K562 (cell line): ENCODE measurements around the gene PLCL2. TPM values are rescaled to one million over a fixed set of nuclear protein-coding genes. Genes with fewer than 3 reads are reported as not detected.

Experiments used
- ATAC-seq: fragments of 200-7000 bp; cut with Tn5 transposase; 3 replicates; pipeline ENCODE4 v1.9.1; 2020; ENCODE audit warnings: moderate library complexity
- BruUV-seq: library from RNA; stranded (reverse); fragments of 400-500 nt; replicated peaks from 2 replicates; lab custom pipeline; 2021; lab: Mats Ljungman, UMichigan
- CTCF ChIA-PET: fragments of 300-600 bp; formaldehyde crosslinking; extraction: SDS; loops from one replicate; lab custom pipeline; 2021; ENCODE audit warnings: low intra/inter-chr PET ratio; lab: Yijun Ruan, JAX
- POLR2A ChIA-PET: fragments of 300-600, 350-650 bp; sonication (Branson Sonifier 250); formaldehyde crosslinking; extraction: SDS; loops from one replicate; lab custom pipeline; 2021; ENCODE audit warnings: antibody characterized with exemption, inconsistent platforms; lab: Yijun Ruan, JAX
- DNase-seq, 4 experiments: peaks; one replicate each; pipeline versions ENCODE4 v3.0.0 to v3.0.0-alpha.2; 2011 to 2018; ENCODE audit warnings: low spot score in 3 of 4, mixed read lengths in 3 of 4; ENCODE audit errors: extremely low read depth in 1 of 4
- FAIRE-seq: peaks from 2 replicates; lab custom pipeline; 2011; peaks lifted over from hg19 to GRCh38; lab: Jason Lieb, UNC
- H2AFZ ChIP-seq: 2 replicates; pipeline ENCODE4 v1.6.0; 2011; ENCODE audit warnings: low read depth, low read length, control low read depth, inconsistent platforms
- H3K27ac ChIP-seq: fragments of 200-600 bp; 3 replicates; pipeline ENCODE4 v1.8.0; 2011; ENCODE audit warnings: low read depth, mild to moderate bottlenecking, control low read depth, inconsistent platforms, low read length, moderate library complexity, mixed read lengths; ENCODE audit errors: extremely low read depth
- H3K27me3 ChIP-seq, 2 experiments: fragments of 300-600 bp in 1 of 2; 2 replicates in 1 of 2; 3 replicates in 1 of 2; pipeline versions ENCODE4 v1.6.0 to v1.8.0; 2011; ENCODE audit warnings: inconsistent platforms in 2 of 2, low read length in 2 of 2, mild to moderate bottlenecking in 1 of 2, mixed read lengths in 1 of 2, moderate library complexity in 1 of 2; ENCODE audit not compliant: control insufficient read depth in 2 of 2, insufficient read depth in 2 of 2
- H3K36me3 ChIP-seq: fragments of 300-600 bp; 3 replicates; pipeline ENCODE4 v1.8.0; 2011; ENCODE audit warnings: mild to moderate bottlenecking, low read length, inconsistent platforms; ENCODE audit not compliant: control insufficient read depth, insufficient read depth
- H3K4me1 ChIP-seq, 2 experiments: fragments of 200-600 bp in 1 of 2; replicated peaks in 1 of 2; 2 replicates in 1 of 2; 3 replicates in 1 of 2; pipeline versions ENCODE4 v1.5.1 to v1.8.0; 2011; ENCODE audit warnings: inconsistent platforms in 2 of 2, low read length in 2 of 2, mild to moderate bottlenecking in 1 of 2, mixed read lengths in 1 of 2, moderate library complexity in 1 of 2; ENCODE audit not compliant: control insufficient read depth in 2 of 2, insufficient read depth in 2 of 2
- H3K4me2 ChIP-seq: 2 replicates; pipeline ENCODE4 v1.6.1; 2011; ENCODE audit warnings: low read length, control low read depth, inconsistent platforms, mixed read lengths; ENCODE audit not compliant: insufficient read depth
- H3K4me3 ChIP-seq: fragments of 200-600 bp; sonication (generic), shearing (Covaris generic); 2 replicates; pipeline ENCODE4 v1.5.1; 2016; ENCODE audit warnings: control low read depth, inconsistent platforms
- H3K79me2 ChIP-seq: fragments of 200-600 bp; 3 replicates; pipeline ENCODE4 v1.8.0; 2011; ENCODE audit warnings: low read length, inconsistent platforms; ENCODE audit not compliant: control insufficient read depth, insufficient read depth
- H3K9ac ChIP-seq, 2 experiments: 2 replicates each; pipeline versions ENCODE4 v1.6.0 to v1.6.1; 2011; ENCODE audit warnings: low read depth in 2 of 2, low read length in 2 of 2, control low read depth in 1 of 2, inconsistent platforms in 1 of 2, mild to moderate bottlenecking in 1 of 2, mixed read lengths in 1 of 2; ENCODE audit not compliant: insufficient read depth in 1 of 2
- H3K9me1 ChIP-seq: one replicate; pipeline ENCODE4 v1.6.0; 2011; ENCODE audit warnings: inconsistent platforms, mild to moderate bottlenecking, low read length, moderate library complexity; ENCODE audit not compliant: control insufficient read depth, insufficient read depth
- H3K9me3 ChIP-seq: replicated peaks from 2 replicates; pipeline ENCODE4 v1.5.1; 2011; ENCODE audit warnings: low read depth, low read length, inconsistent platforms; ENCODE audit not compliant: control insufficient read depth, insufficient read depth
- H4K20me1 ChIP-seq: replicated peaks from 2 replicates; pipeline ENCODE4 v1.6.1; 2011; ENCODE audit warnings: low read length, inconsistent platforms, mixed read lengths; ENCODE audit not compliant: control insufficient read depth, insufficient read depth
- EHMT2 ChIP-seq: fragments of 450-650 bp; IDR thresholded peaks from 2 replicates; pipeline ENCODE4 v1.6.1; 2018; ENCODE audit warnings: antibody characterized with exemption
- NFATC3 ChIP-seq: fragments of 450-650 bp; IDR thresholded peaks from 2 replicates; pipeline ENCODE4 v1.6.1; 2017; ENCODE audit warnings: mild to moderate bottlenecking
- NR4A1 ChIP-seq, 2 experiments: fragments of 250-450 bp in 1 of 2; fragments of 450-650 bp in 1 of 2; sonication (Bioruptor Pico) in 1 of 2; IDR thresholded peaks; 2 replicates each; pipeline versions ENCODE4 v1.4.0 to v1.6.1; 2016 to 2020; ENCODE audit warnings: mild to moderate bottlenecking in 2 of 2, missing compliant biosample characterization in 1 of 2, missing genetic modification characterization in 1 of 2, moderate library complexity in 1 of 2
- TRIM24 ChIP-seq, 2 experiments: fragments of 450-650 bp; IDR thresholded peaks; 2 replicates each; pipeline ENCODE4 v1.6.1; 2016
- ZNF77 ChIP-seq: fragments of 250-450 bp; sonication (Bioruptor Pico); IDR thresholded peaks from 2 replicates; pipeline ENCODE4 v1.5.0; 2020
- WGBS: fragments of 100-300 bp; shearing (Covaris generic); methylation state at CpG from one replicate; pipeline ENCODE4 v1.1.6; 2016; ENCODE audit warnings: low coverage, mixed read lengths; ENCODE audit not compliant: insufficient coverage; ENCODE audit errors: missing lambda C conversion rate; 5-methylcytosine and 5-hydroxymethylcytosine counted together
- in situ Hi-C: fragments of 300-500 bp; cut with MboI; formaldehyde crosslinking; loops from 4 replicates; pipeline ENCODE4 v1.15.0; 2018; ENCODE audit warnings: inconsistent platforms, mixed read lengths
- intact Hi-C: fragments of 100-400 bp; cut with micrococcal nuclease; formaldehyde crosslinking; loops from 2 replicates; pipeline ENCODE4 v1.14.2; 2022
- polyA plus RNA-seq, 8 experiments: library from polyadenylated mRNA; depleted of rRNA in 4 of 8; stranded (reverse) in 5 of 8; unstranded in 3 of 8; fragments of >200 nt; fragmentation: Nextera tagmentation in 2 of 8; fragmentation: Illumina TruSeq in 1 of 8; extraction: Ambion mirVana in 2 of 8; extraction: Trizol in 1 of 8; gene quantifications; 2 replicates each; pipeline versions ENCODE4 v1.2.1 to v1.2.3, GENCODE V29; 2011 to 2014; ENCODE audit warnings: inconsistent platforms in 1 of 8, missing spikeins in 1 of 8
- total RNA-seq, 7 experiments: library from RNA; depleted of rRNA in 6 of 7; stranded (reverse); fragments of >200 nt in 6 of 7; fragmentation: Illumina TruSeq in 2 of 7; extraction: Trizol in 2 of 7; gene quantifications; 2 replicates each; pipeline versions ENCODE4 v1.2.1 to v1.2.3, GENCODE V29; 2011 to 2021; ENCODE audit warnings: low replicate concordance in 1 of 7
- TF ChIP-seq, protein P1 (sequence below), 3 experiments: fragments of 200-800 bp in 1 of 3; sonication (Bioruptor generic) in 1 of 3; sonication (generic) in 1 of 3; formaldehyde crosslinking in 1 of 3; IDR thresholded peaks; 2 replicates each; pipeline versions ENCODE4 v1.6.1 to v1.8.0; 2016 to 2022; ENCODE audit warnings: mild to moderate bottlenecking in 2 of 3, missing compliant biosample characterization in 2 of 3, missing genetic modification characterization in 2 of 3, missing genetic modification reagents in 1 of 3
- TF ChIP-seq, protein P2 (sequence below): fragments of 250-450 bp; sonication (Bioruptor Pico); IDR thresholded peaks from 2 replicates; pipeline ENCODE4 v1.8.0; 2022; ENCODE audit warnings: inconsistent platforms, mild to moderate bottlenecking, moderate library complexity, borderline replicate concordance
- TF ChIP-seq, protein P3 (sequence below): fragments of 450-650 bp; IDR thresholded peaks from 2 replicates; pipeline ENCODE4 v1.6.1; 2016; ENCODE audit warnings: low read depth, mild to moderate bottlenecking, moderate library complexity
- TF ChIP-seq, protein P4 (sequence below): sonication (generic); formaldehyde crosslinking; IDR thresholded peaks from 2 replicates; pipeline ENCODE4 v1.8.1; 2023; ENCODE audit warnings: mild to moderate bottlenecking, missing genetic modification reagents, moderate library complexity

The PLCL2 gene
- total and polyA plus RNA-seq, 9 of the 15 experiments (the other 6 are each of a cell fraction or from before 2014, with no cell fraction given): 0.03 to 0.18 (median 0.11) TPM; not detected in 2

- H3K4me3 ChIP-seq: no peak overlapping the region
- no peaks in the 10 kb centered on the region for H3K27me3 ChIP-seq
- H3K36me3 ChIP-seq: no peaks in the 10 kb centered on the region
- 0 out of 2 replicates have a peak, but pooled peaks have one; percentile 25 for TF ChIP-seq EHMT2
- no peak for TF ChIP-seq ZNF77 (CRISPR knock-in tag)
- peak overlapping the region; percentile 79 for H2AFZ ChIP-seq
- H4K20me1 ChIP-seq: no peaks in the 10 kb centered on the region
- BruUV-seq: no TSS peak
- FAIRE-seq (no peak), DNase-seq (peak in 2 of 4 experiments; percentile 20 to 24), ATAC-seq (peak; percentile 68)
- POLR2A ChIA-PET: no interaction called here
- no peaks in the 10 kb centered on the region for H3K79me2 ChIP-seq
- 6% methylated on average over 5 of the region's 5 CpGs for WGBS
- 0 out of 2 replicates have a peak overlapping the region, but pooled peaks have one; percentile 28 for H3K4me2 ChIP-seq
- peak overlapping the region; percentile 23; the same call in 1 of the 3 replicates for H3K27ac ChIP-seq
- no peaks in the 10 kb centered on the region for H3K9me3 ChIP-seq
- H3K4me1 ChIP-seq: no peaks in the 10 kb centered on the region; a peak in 2 of 5 replicates
- in situ Hi-C loops: no loop called here
- intact Hi-C loops: no loop called here
- CTCF ChIA-PET: no interaction called here
- H3K9ac ChIP-seq: no peak overlapping the region; a peak in 1 of 4 replicates
- H3K9me1 ChIP-seq: no peaks in the 10 kb centered on the region
These were observed 185.6 kb downstream of the PLCL2 start for GRCh38 chr3:17070161-17070959.

DNA sequence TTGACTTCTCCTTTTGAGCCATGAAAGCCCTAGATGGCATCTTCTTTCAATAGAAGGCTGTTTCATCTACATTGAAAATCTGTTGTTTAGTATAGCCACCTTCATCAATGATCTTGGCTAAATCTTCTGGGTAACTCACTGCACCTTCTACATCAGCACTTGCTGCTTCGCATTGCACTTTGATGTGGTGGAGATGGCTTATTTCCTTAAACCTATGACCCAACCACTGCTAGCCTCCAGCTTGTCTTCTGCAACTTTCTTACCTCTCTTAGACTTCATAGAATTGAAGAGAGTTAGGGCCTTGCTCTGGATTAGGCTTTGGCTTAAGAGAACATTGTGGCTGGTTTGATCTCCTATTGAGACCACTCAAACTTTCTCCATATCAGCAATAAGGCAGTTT, 189.8 kb downstream of the PLCL2 start:
- CTCF ChIA-PET: no interaction called here
- BruUV-seq: no TSS peak
- WGBS: 4% methylated on average over 1 of the region's 1 CpG
- no peak overlapping the region for H3K27ac ChIP-seq
- no peaks in the 10 kb centered on the region for H3K9me1 ChIP-seq
- no peaks in the 10 kb centered on the region for H3K9me3 ChIP-seq
- peaks cover 0 to 7% of the 10 kb centered on the region in 2 experiments; a peak in 3 of 5 replicates for H3K27me3 ChIP-seq
- DNase-seq (no peak), ATAC-seq (no peak), FAIRE-seq (no peak)
- H3K36me3 ChIP-seq: no peaks in the 10 kb centered on the region
- H2AFZ ChIP-seq: no peak overlapping the region
- H3K79me2 ChIP-seq: no peaks in the 10 kb centered on the region
- in situ Hi-C loops: no loop called here
- POLR2A ChIA-PET: interaction anchor here (0.9 kb wide), 1 partner anchor 26 kb away, joined by 3 read pairs; no protein-coding TSS in a partner anchor
- no peak overlapping the region for H3K4me3 ChIP-seq
- no peaks in the 10 kb centered on the region for H4K20me1 ChIP-seq
- H3K4me1 ChIP-seq: no peaks in the 10 kb centered on the region; a peak in 1 of 5 replicates
- intact Hi-C loops: no loop called here
- no peak overlapping the region for H3K9ac ChIP-seq
- H3K4me2 ChIP-seq: no peak overlapping the region
- TF ChIP-seq, protein P1, sequence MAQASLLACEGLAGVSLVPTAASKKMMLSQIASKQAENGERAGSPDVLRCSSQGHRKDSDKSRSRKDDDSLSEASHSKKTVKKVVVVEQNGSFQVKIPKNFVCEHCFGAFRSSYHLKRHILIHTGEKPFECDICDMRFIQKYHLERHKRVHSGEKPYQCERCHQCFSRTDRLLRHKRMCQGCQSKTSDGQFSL (CRISPR knock-in tag; IDR thresholded peaks at IDR 0.05): no peak
- TF ChIP-seq, protein P1 (tag; IDR thresholded peaks at IDR 0.05): no peak
- TF ChIP-seq, protein P2, sequence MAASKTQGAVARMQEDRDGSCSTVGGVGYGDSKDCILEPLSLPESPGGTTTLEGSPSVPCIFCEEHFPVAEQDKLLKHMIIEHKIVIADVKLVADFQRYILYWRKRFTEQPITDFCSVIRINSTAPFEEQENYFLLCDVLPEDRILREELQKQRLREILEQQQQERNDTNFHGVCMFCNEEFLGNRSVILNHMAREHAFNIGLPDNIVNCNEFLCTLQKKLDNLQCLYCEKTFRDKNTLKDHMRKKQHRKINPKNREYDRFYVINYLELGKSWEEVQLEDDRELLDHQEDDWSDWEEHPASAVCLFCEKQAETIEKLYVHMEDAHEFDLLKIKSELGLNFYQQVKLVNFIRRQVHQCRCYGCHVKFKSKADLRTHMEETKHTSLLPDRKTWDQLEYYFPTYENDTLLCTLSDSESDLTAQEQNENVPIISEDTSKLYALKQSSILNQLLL (CRISPR knock-in tag): no peak
- TF ChIP-seq, protein P3, sequence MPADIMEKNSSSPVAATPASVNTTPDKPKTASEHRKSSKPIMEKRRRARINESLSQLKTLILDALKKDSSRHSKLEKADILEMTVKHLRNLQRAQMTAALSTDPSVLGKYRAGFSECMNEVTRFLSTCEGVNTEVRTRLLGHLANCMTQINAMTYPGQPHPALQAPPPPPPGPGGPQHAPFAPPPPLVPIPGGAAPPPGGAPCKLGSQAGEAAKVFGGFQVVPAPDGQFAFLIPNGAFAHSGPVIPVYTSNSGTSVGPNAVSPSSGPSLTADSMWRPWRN: no peak
- TF ChIP-seq, protein P4, sequence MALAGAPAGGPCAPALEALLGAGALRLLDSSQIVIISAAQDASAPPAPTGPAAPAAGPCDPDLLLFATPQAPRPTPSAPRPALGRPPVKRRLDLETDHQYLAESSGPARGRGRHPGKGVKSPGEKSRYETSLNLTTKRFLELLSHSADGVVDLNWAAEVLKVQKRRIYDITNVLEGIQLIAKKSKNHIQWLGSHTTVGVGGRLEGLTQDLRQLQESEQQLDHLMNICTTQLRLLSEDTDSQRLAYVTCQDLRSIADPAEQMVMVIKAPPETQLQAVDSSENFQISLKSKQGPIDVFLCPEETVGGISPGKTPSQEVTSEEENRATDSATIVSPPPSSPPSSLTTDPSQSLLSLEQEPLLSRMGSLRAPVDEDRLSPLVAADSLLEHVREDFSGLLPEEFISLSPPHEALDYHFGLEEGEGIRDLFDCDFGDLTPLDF (CRISPR knock-in tag): no peak
- no peak for TF ChIP-seq NR4A1 (CRISPR knock-in tag; IDR thresholded peaks at IDR 0.05)
- no peak for TF ChIP-seq NR4A1 (tag; IDR thresholded peaks at IDR 0.05)
- no peak for TF ChIP-seq TRIM24 (IDR thresholded peaks at IDR 0.05)
- TF ChIP-seq NFATC3: no peak
